ENCODE measurements around the gene OSGEPL1.

DNA sequence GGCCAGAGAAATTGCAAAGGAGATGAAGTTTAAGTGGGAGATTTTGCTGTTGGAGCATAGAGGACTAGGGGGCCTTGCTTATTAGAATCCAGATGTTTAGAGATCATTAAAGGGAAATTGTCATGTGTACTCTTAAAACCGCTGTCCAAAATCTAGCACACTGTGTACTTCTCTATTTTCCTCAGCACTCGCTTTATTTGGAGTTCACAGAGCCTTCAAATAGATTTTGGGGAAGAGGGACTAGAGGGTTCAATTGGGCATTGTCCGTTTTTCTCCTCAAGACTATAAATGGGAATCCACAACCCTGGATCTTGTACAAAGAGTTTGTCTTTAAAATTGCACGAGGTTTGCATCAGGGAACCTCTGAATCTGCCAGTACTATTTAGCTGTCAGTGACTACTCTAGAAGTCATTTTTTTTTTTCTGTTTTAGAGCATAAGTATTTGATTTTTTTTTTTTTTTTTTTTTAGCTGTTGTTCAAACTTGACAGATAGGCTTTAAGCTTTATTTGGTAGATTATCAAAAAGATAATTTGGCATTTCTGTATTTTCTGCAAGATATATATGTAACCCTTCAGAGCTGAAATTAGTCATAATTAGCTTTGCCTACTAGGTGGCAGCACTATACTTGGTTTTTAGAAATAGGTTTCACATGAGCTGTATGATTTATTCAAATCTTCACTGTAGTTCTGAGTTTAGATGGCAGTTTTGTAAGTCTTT is 35.9 kb upstream of the OSGEPL1 start:
- TF ChIP-seq, protein P1, sequence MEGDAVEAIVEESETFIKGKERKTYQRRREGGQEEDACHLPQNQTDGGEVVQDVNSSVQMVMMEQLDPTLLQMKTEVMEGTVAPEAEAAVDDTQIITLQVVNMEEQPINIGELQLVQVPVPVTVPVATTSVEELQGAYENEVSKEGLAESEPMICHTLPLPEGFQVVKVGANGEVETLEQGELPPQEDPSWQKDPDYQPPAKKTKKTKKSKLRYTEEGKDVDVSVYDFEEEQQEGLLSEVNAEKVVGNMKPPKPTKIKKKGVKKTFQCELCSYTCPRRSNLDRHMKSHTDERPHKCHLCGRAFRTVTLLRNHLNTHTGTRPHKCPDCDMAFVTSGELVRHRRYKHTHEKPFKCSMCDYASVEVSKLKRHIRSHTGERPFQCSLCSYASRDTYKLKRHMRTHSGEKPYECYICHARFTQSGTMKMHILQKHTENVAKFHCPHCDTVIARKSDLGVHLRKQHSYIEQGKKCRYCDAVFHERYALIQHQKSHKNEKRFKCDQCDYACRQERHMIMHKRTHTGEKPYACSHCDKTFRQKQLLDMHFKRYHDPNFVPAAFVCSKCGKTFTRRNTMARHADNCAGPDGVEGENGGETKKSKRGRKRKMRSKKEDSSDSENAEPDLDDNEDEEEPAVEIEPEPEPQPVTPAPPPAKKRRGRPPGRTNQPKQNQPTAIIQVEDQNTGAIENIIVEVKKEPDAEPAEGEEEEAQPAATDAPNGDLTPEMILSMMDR (IDR thresholded peaks at IDR 0.05; ENCODE audit: low read depth, low read length): peak; percentile 68
- TF ChIP-seq EZH2phosphoT487 (IDR thresholded peaks at IDR 0.05; ENCODE audit: low read depth): no peak
